ENCODE measurements around the gene CTBP2.

Gene CTBP2

DNA sequence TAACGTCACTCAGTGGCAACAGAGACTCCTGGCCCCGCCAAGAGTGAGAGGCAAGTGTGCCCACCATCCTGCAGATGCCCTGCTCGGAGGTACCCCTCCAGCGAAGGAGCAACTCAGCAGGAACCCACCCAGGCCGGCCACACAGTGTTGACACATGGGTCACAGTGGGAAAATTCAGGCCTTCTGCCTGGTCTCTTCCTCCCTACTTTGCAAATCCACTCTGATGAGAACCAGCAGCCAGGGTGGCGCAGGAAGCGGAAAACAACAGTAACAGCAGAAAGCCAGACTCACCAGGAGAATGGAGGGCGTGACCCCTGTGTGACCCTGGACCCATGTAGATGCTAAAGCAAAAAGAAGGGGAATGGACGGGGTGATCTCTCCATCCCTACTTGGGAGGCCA, 53.8 kb downstream of the CTBP2 start:
- no peak for DNase-seq (ENCODE audit: low read depth in 2 of 2)

DNA sequence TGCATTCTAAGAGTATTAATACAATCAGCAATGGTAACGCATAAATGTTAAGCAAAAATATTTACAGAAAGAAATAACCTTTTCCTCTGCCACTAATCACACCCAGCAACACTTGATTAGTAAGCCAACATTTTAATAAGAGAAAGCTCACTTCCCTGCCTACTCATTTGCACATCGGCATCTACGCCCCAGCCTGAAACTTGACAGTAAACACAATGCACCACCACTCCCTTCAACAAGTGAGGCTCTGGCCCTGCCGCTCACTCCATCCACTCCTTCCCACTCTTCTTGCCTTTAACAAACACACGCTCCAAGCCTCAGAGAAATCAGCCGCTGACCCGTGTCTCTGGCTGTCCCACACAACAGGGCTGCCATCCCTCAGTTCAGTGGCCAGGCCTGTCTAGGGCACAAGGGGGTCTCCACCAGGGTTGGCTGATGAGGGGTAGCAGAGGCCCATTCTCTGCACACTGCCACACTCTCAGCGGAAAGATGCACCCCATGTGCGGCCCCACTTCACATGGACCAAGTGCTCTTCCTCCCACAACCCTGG, 54.6 kb downstream of the CTBP2 start:
- no peak for DNase-seq (ENCODE audit: low read depth in 2 of 2)

DNA sequence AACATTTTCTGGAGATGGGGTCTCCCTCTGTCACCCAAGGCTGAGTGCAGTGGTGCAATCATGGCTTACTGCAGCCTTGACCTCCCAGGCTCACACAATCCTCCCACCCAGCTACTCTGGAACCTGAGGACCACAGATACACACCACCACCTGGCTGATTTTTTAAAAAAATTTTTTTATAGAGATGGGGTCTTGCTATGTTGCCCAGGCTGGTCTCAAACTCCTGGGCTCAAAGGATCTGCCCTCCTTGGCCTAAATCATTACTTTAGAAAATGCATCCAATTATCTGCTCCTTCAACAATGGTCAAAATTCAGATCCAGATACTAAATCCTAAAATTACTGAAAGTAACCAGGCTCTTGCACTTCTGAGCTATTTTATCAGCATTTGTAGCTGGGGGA, 55.2 kb downstream of the CTBP2 start:
- no peak for DNase-seq (ENCODE audit: low read depth in 2 of 2)

DNA sequence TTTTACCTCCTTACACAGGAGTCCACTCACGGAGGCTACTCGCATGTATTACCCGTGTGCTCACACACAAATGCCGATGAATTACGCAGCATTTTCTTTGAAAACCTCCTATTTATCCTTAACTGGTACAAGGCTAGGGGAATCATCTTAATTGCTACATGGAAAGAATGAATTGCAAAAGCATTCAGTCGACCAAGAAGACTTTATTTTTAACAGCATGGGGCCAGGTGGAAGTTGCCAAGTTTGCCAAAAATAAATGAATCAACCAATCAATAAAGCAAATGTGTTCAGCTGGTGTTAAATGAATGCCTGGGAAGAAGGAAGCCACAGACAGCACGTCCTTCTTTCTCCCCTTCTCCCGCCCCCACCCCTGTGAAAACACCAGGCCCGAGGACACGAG, 55.8 kb downstream of the CTBP2 start:
- no peak for DNase-seq (ENCODE audit: low read depth in 2 of 2)

DNA sequence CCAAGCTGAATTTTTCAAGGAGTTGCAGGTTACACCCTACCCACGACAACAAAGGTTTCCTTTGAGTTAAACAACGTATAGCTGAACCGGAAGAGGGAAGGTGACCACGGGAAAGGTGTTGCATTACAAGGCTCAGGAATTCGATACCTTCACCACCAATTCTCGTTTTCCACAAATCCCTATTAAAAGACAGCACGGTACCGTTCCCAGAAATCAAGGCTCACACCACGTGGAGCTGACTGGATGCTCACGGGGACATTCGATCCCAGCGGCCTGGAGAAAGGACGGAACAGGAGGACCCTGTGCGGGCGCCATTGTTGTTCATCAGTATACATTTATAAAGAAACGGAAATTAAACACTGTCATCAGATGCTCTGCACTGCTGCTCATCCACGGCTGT, 56.4 kb downstream of the CTBP2 start:
- DNase-seq (ENCODE audit: low read depth in 2 of 2) = no peak

DNA sequence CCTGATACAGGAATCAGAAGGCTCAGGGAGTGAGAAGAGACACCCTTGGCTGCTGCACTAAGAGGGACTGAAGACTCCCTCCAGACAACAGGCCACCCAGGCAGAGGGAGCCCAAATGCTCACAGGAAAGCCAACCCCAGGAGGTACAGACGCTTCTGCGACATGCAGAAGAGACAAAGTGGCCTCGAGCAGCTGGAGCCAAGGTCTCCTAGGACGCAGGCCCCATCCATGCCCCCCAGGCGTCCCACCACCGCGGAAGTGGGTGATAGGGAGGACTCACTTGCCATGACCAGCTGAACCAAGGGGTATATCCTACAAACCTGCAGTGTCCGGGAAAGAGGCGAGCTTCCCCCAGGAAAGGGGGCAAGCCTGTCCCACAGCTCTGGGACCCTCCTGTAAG, 56.9 kb downstream of the CTBP2 start:
- no peak for DNase-seq (ENCODE audit: low read depth in 2 of 2)

DNA sequence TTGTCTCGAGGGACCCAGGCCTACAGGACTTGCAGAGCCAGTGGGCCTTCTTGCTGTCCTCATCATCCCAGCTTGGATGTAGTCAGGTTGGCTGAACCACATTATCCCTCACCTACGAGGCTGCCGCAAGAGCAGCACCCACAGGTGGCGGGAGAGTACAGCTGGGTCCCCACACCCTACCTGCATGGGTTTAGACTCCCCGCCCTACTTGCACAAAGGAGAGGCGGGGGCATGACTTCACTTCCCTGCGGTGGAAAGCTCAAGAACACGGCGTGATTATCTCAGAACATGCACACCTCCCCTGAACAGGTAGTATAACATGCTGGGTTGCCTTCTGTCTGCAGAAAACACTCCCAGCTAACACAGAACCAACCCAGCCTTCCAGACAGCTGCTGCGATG, 57.5 kb downstream of the CTBP2 start:
- no peak for DNase-seq (ENCODE audit: low read depth in 2 of 2)

DNA sequence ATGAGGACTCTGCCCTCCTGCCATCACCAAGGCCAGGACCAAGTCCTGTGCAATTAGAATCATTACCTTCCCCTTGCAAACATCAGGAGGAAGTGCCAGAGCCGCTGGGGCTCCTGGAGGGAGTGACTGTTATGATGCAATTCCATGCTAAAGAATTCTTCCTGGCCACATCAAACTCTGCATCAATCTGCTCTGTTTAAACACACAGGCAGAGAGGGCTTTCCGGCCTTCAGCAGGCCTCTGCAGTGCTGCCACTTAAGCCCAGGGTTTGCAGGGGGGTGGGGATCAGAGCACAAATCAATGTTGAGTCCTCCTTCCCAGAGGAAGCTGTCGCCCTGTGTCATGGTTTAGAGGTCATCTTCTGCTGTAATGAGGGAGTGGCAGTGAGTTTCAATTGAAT, 58.1 kb downstream of the CTBP2 start:
- no peak for DNase-seq (ENCODE audit: low read depth in 2 of 2)

DNA sequence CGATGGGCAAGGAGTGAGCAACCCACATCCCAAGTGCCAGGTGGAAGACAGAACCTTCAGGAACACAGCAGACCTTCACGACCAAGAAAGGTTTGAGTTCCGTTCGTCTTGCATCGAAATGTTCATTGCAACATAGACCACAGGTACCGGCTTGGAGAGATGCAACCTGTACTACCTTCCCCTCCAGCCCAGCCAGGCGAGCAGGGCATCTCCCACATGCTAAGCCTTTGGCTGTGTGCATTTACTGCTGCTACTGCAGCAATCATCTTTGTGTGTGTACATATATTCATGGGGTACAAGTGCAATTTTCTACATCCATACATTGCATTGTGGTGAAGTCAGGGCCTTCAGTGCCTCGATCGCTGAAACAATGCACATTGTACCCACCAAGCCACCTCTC, 58.8 kb downstream of the CTBP2 start:
- no peak for DNase-seq (ENCODE audit: low read depth in 2 of 2)

DNA sequence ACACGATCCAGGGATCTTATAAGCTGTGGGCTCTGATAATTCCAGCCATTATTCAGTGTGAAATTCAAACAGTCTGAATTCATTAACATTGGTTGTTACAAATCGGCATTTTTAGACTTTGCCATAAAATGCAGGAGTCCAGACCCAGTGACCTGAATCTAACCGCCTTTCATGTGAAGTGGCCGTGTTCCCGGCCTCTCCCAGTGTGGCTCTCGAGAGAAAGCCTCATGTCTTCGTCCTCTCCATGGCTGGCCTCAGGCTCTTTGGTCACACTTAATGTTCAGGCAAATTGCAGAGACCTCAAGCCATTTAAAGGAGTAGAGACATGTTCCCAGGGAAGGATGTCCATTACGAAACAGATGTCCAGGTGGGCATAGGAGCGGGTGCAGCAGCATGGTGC, 59.3 kb downstream of the CTBP2 start:
- no peak for DNase-seq (ENCODE audit: low read depth in 2 of 2)

DNA sequence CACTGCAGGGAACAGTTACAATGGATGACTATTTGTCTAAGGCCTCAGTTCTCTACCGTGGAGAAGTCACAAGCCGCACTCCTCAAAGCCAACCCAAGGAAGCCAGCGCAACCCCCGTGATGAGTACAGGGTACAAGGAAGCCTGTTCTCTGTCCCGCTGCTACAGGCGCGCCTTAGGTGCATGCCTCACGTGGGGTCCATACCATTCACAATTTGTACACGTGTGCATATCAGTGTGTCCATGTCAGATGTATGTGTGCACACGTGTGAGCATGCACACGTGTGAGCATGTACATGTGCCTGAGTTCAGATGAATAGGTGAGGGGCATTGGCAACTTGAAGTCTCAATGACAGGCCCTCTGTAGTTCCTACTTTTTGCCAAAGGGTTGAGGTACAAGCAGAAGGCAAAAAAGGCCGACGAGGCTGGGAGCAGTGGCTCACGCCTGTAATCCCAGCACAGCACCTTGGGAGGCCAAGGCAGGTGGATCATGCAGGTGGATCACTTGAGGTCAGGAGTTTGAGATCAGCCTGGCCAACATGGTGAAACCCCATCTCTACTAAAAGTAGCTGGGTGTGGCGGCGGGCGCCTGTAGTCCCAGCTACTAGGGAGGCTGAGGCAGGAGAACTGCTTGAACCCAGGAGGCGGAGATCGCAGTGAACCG, 62.8 kb downstream of the CTBP2 start:
- DNase-seq (ENCODE audit: low read depth in 2 of 2) = no peak

DNA sequence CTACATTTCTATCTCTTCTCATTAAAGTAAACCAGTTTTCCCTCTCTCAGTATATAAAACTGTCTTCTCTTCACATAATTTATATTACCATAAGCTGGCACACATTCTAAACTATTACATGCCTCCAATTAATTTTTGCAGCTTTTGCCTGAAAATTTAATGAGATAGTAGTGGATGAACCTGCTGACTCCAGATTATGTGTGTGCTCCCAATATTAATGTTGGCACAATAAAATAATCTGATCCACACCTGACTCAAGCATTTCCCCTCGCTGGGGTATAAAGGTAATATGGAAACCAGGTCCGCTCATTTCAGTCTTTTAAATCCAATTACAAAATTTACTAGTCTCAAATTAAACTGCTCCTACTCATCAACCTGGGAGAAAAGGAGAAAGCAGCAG, 63.4 kb downstream of the CTBP2 start:
- DNase-seq (ENCODE audit: low read depth in 2 of 2) = no peak

DNA sequence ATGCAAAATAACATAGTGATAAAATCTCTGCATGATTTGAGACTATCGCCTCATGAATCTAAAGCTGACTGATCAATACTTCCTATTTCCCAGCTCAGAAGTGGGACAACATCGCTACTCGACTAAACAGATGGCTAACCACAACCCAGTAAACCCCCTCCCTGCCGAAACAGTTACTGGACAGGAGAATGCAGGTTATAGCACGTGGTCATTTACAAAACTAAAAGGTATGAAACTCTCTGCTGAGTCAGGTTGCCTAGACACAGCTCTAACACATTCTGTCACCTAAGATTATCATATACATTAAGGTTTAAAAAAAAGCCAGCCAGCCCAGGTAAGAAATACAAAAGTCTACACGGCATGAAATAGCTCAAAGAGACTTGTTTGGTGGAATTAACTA, 64.0 kb downstream of the CTBP2 start:
- DNase-seq (ENCODE audit: low read depth in 2 of 2) = no peak

DNA sequence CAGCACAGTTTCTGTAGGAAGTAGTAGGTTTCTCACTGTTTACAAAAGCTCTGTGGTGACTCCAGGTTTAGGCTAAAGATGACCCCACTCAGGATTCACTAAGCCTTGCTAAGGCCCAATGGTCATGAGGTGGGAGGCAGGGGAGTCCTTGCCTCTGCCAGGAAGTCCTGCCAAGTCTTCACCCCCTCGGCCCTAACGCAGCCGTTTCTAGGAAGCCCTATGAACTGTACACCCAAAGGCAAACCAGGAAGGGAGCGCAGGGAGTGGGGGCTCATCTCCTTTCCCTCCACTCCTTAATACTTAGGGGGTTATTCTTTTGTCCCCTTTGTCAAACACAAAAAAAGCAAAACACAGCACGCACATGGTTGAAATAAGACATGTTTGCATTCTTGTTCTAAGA, 64.6 kb downstream of the CTBP2 start:
- no peak for DNase-seq (ENCODE audit: low read depth in 2 of 2)

DNA sequence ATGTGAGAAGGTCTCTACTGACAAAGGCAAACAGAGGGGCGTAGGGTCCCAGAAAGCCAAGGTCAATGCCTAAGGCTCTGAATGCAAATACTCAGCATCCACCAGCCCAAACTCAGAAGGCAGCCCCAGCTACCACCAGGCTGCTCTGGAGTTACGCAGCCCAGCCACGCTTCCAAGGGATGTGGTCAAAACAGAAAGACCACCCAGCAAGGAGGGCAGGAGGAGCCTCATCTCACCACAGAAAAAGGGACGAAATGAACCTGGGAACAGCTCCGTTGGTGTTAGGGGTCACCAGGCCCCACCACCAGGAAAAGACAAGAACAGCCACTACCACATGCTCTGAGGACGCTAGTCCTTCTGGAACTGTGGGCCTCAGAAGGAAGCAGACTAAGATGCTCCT, 65.1 kb downstream of the CTBP2 start:
- DNase-seq (ENCODE audit: low read depth in 2 of 2) = no peak

DNA sequence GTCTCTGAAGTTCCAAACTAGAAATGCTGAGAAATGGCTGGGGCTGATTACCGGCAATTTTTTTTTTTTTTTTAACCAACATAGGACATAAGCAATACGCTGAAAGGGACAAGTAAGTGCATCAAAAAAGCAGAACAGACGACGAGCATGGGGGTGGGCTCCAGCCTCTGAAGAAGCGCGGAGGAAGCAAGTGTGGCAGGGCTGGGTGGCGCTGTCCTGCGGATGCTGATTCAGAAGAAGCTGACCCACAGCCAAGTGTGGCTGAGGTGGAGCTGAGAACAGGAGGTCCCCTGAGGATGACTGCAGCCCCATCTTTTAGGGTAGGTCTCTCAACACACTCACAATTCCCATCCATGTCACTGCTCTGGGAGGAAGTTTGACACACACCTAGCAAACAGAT, 65.6 kb downstream of the CTBP2 start:
- DNase-seq (ENCODE audit: low read depth in 2 of 2) = no peak

DNA sequence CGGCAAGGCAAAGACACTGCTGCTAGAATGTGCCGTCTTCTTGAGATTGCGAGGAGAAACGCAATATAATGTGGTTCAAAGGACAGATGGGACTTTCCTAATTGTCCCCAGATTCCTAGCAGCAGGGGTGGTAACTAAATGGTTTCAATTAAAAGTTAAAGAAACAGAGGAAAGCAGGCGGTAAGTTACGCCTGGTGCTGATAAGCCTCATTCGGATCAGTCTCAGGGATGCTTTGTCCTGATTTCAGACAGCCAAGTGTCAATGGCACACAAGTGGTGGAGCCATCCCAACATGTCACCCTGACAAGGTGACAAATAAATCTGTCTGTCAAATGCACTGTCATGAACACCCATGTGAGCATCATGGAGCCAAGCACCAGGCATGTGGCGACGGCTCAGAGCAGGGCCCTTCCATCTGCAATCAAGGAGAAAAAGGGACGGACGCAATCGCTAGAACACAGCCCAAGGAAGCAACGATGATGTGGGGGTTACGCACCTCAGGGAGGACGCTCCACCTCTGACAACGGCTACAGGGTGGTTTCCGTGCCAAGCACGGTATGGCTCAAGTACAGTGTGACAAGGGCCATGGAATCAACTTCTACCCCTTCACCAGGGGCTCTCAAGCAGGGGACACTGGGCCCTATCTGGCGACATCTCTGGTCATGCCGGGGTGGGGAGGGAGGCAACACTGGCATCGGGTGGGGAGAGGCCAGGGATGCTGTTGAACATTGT, 66.2 kb downstream of the CTBP2 start:
- no peak for DNase-seq (ENCODE audit: low read depth in 2 of 2)

DNA sequence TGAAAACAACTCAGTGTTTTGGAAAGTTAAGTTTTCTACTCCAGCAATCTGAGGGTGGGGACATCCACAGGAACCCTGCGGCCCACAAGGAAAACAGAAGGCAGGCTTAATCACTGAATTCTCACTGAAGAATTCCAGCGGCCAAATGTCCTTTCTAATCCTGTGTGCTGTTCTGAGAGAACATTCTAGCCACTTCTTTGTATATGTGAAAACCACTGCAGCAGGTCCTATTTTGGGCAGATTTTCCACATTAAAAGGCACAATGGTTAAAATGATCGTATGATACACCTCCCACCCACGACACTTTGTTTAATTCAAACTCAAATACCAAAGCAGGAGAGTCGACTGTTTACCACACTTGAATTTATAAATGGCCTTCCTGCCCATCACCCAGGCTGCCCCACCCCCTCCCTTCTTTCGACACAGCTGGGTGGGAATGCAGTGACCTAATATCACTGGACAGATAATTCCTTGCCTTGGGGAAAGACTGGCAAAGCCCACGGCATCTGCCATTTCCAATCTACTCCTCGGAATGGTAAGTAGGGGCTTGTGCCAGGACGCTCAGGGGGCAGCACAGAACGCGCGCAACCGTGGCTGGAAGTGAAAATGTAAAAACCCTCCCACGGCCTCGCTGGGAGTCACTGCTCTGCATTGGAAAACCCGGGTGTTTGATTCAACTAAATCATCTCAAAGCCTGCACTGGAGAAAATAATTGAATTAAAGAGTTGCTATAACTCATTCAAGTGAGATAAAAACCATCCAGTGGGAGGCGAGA, 67.0 kb downstream of the CTBP2 start:
- DNase-seq (ENCODE audit: low read depth in 2 of 2) = no peak

DNA sequence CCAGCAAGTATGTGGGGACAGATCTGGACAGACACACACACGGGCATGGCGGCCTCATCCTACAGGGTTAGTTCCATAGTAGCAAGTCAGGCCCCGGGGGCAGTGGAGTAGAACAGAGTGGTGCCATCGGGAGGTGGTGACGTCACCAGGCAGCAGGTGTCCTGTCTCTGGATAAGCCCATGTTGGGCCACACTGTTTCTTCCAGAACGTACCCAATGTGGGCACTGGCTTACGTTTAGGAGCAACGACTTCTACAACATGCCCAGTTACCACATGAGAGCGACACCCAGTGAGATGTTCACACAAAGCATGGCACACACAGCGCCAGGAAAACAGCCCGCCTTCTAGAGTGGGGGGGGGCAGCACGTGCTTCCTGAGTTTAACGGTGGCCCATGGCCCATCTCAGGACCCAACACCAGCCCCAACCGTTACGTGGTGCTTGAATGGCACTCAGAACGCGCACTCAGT, 67.8 kb downstream of the CTBP2 start:
- DNase-seq (ENCODE audit: low read depth in 2 of 2) = no peak

DNA sequence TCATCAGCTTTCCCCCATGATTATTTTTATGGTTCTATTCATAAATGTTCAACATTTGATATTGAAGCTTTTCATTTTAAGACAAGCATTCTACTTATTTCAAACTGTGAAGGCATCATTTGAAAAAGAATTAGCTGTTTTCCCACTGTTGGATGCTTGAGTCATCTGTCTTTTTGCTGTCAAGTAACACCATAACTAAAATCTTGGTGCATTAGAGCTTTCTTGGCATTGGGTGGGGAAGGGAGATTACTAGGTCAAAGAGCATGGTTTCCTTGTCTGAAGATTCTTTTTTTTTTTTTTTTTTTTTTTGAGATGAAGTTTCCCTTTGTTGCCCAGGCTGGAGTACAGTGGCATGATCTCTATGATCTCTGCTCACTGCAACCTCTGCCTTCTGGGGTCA, 68.5 kb downstream of the CTBP2 start:
- DNase-seq (ENCODE audit: low read depth in 2 of 2) = no peak

DNA sequence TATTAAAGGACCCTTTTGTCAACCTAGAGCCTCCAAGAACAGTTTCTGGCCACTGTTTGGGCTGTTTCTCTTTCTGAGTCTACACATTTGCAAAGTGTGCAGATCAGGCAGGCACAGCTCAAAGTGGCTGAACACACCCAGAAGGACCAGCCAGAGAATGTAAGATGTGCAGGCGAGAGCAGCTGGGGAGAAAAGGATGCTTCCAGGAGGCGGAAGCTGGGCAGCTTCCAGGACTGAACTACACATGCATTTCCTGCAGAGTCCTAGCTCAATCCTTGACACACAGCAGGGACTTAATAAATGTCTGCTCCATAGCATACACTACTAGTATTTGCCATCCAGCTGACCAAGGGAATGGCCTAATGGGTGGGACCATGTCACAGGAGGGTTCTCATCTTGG, 70.9 kb downstream of the CTBP2 start:
- no peak for DNase-seq (ENCODE audit: low read depth in 2 of 2)

DNA sequence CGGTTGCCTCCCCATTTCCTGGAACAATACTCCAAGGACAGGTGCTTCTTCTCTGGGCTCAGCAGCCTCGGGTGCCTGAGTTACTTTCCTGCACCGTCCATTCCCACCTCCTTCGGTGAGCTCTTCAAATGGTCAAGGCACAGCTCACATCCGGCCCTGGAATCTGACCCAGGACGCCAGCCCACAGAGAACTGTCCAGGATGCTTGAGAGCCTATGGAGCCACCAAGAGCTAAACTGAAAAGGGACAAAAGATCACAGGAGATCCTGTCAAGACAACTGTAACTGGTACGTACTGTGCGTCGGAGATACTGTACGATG, 72.5 kb downstream of the CTBP2 start:
- no peak for DNase-seq (ENCODE audit: low read depth in 2 of 2)

All from stimulated activated CD4-positive, alpha-beta T cell treated with anti-CD3 and anti-CD28 coated beads, Interleukin-1b, Interleukin-23, amount 100 ng/mL, for 4 hours (primary cell).